Gastrocnemius medialis (tissue), 4 donors: ENCODE results near the gene ENTHD1.

Source experiments
- CTCF ChIP-seq, 5 experiments: fragments of 450-650 bp in 3 of 5; fragments of 200-600 bp in 2 of 5; sonication (generic) in 2 of 5; IDR thresholded peaks in 4 of 5; conservative IDR thresholded peaks in 1 of 5; 1 replicate in 4 of 5; 2 replicates in 1 of 5; pipeline ENCODE4 v1.5.1; 2016 to 2019; ENCODE audit warnings: antibody characterized with exemption in 5 of 5, mild to moderate bottlenecking in 3 of 5, moderate library complexity in 3 of 5
- POLR2A ChIP-seq, 2 donors: fragments of 450-650 bp; IDR thresholded peaks; one replicate each; pipeline ENCODE4 v1.6.1; 2017; ENCODE audit warnings: antibody characterized with exemption in 2 of 2, mild to moderate bottlenecking in 2 of 2, moderate library complexity in 2 of 2

GRCh38 chr22:39905687-39906086 is 12.1 kb upstream of the ENTHD1 start:
- no peak for TF ChIP-seq CTCF (IDR thresholded peaks at IDR 0.05 in 4 of 5, conservative IDR thresholded peaks at IDR 0.05 in 1 of 5)
- no peak for TF ChIP-seq POLR2A (IDR thresholded peaks at IDR 0.05)
